ENCODE measurements around the gene CERS5.

GRCh38 chr12:50111693-50112455 lies 55.3 kb downstream of the CERS5 start, which contains the start of gene COX14:
- TF ChIP-seq POLR2A (IDR thresholded peaks at IDR 0.05; ENCODE audit: low read length): peak; percentile 91
- no peak for TF ChIP-seq GATA1 (IDR thresholded peaks at IDR 0.05; ENCODE audit: low read depth, low read length)
